ENCODE measurements around the gene KLHDC7B. TPM values are rescaled to one million over a fixed set of nuclear protein-coding genes. Genes with fewer than 3 reads are reported as not detected.

Gene KLHDC7B
- total RNA-seq = 1 to 10 TPM in 2 of 6 donors, under 1 TPM in 2, not detected in 2; 0.39 to 1.5 (median 0.81) TPM

DNA sequence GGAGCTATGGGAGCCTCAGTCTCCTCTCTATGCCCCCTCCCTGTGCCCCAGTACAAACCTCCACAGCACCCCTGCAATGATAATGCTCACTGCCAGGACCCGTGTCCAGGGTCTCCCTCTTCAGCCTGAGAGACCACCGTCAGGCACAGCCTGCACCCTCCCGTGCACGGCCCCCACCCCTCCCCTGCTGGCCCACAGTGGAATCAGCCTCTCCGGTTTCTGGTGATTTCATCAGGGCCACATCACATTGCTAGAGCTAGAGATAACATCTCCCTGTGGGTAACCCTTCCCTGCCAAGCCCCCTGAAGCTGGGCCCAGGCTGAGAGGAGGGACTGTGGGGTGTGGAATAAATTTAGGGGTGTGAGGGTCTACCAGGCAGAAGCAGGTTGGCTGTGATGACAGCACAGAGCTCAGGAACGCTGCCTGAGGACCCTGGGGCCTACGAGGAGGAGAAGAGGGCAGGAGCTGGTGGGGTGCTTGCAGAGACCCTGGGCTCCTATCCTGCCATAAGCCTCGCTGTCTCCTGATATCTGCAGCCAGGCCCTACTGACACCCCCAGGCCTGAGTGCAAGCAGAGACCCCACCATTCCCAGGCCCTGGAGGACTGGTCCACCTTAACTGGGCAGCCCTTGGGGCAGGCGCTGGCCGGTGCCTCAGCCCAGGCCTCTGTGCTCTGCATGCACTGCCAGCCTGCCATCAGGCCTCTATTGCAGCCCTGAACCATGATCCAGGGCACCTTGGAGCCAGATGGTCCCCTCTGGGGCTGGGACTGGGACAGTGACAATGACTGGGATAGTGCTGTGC lies at the start of gene KLHDC7B:
Gene KLHDC7B, plus strand, starts transcription at position 378 of the 804 bp plus-strand sequence. Its CDS starts 345 bp downstream, at position 723.
- Histone ChIP-seq H3K4me1 (peaks cover 29 to 62% (median 45%) of the 10 kb centered on the region in 4 donors), H3K27ac (peak within 1 kb of the TSS; percentile 68 to 98 (median 94)), H3K9me3 (no peaks in the 10 kb centered on the region), H3K36me3 (no peaks in the 10 kb centered on the region), H3K4me3 (no peak within 1 kb of the TSS), H3K27me3 (peaks cover 0 to 29% (median 9%) of the 10 kb centered on the region in 4 donors)
- TF ChIP-seq POLR2A (IDR thresholded peaks at IDR 0.05) = no peak
- TF ChIP-seq CTCF (IDR thresholded peaks at IDR 0.05) = no peak
- TF ChIP-seq POLR2AphosphoS5 (IDR thresholded peaks at IDR 0.05) = no peak
- TF ChIP-seq EP300 (IDR thresholded peaks at IDR 0.05) = no peak
- 68 to 79% methylated on average over 7 of the region's 10 CpGs for WGBS, 2 donors
- ATAC-seq (ENCODE audit: low FRiP score in 2 of 2) = no peak
- peak in 1 of 2 donors; percentile 60 for DNase-seq

- 85% methylated on average over 6 of the region's 6 CpGs for whole genome bisulfite sequencing, 2 donors
- no peak overlapping the region for H3K4me3 ChIP-seq
- no peak overlapping the region for H3K27ac ChIP-seq
- TF ChIP-seq EP300 (IDR thresholded peaks at IDR 0.05) (no peak), CTCF (IDR thresholded peaks at IDR 0.05) (no peak), POLR2AphosphoS5 (IDR thresholded peaks at IDR 0.05) (no peak), POLR2A (IDR thresholded peaks at IDR 0.05) (no peak)
- no peaks in the 10 kb centered on the region for H3K36me3 ChIP-seq
- DNase-seq (no peak), ATAC-seq (ENCODE audit: low FRiP score in 2 of 2) (no peak)
- H3K4me1 ChIP-seq = peaks cover 3 to 8% (median 5%) of the 10 kb centered on the region in 4 donors
- no peaks in the 10 kb centered on the region for H3K9me3 ChIP-seq
- no peaks in the 10 kb centered on the region for H3K27me3 ChIP-seq
These were observed 48.6 kb upstream of the KLHDC7B start for GRCh38 chr22:50497093-50497492.

- peak in 1 of 2 donors; percentile 75 for DNase-seq
- TF ChIP-seq POLR2AphosphoS5 (IDR thresholded peaks at IDR 0.05) = no peak
- peak; percentile 45 to 67 (median 57) for TF ChIP-seq CTCF (IDR thresholded peaks at IDR 0.05)
- peak; percentile 86 for ATAC-seq (ENCODE audit: low FRiP score in 2 of 2)
These were observed 47.3 kb upstream of the KLHDC7B start for GRCh38 chr22:50498322-50498890.

GRCh38 chr22:50500452-50500851 lies 45.2 kb upstream of the KLHDC7B start:
- DNase-seq (no peak), ATAC-seq (ENCODE audit: low FRiP score in 2 of 2) (no peak)
- H3K4me3 ChIP-seq = no peak overlapping the region
- H3K36me3 ChIP-seq = peaks cover 15 to 29% (median 27%) of the 10 kb centered on the region in 4 donors
- WGBS, 2 donors = 89 to 95% methylated on average over 12 of the region's 12 CpGs
- H3K9me3 ChIP-seq = no peaks in the 10 kb centered on the region
- TF ChIP-seq CTCF (IDR thresholded peaks at IDR 0.05) (no peak), POLR2AphosphoS5 (IDR thresholded peaks at IDR 0.05) (no peak), EP300 (IDR thresholded peaks at IDR 0.05) (no peak), POLR2A (IDR thresholded peaks at IDR 0.05) (no peak)
- no peaks in the 10 kb centered on the region for H3K27me3 ChIP-seq
- H3K4me1 ChIP-seq = peaks cover 3 to 13% (median 5%) of the 10 kb centered on the region in 4 donors
- H3K27ac ChIP-seq = no peak overlapping the region

More at GRCh38 chr22:50498322-50498890, 47.3 kb upstream of the KLHDC7B start:
- peaks cover 7 to 12% (median 10%) of the 10 kb centered on the region in 4 donors for H3K36me3 ChIP-seq
- no peaks in the 10 kb centered on the region for H3K9me3 ChIP-seq
- no peak overlapping the region for H3K27ac ChIP-seq
- no peak overlapping the region for H3K4me3 ChIP-seq
- peaks cover 3 to 8% (median 5%) of the 10 kb centered on the region in 4 donors for H3K4me1 ChIP-seq
- no peaks in the 10 kb centered on the region for H3K27me3 ChIP-seq
- WGBS, 2 donors = 21 to 32% methylated on average over 8 to 13 of the region's 13 CpGs

Measured in upper lobe of left lung (tissue), 6 donors.